ENCODE data around the gene PRKCSH. TPM values are rescaled to one million over a fixed set of nuclear protein-coding genes. Genes with fewer than 3 reads are reported as not detected.

The PRKCSH gene
- total RNA-seq, 2 experiments from 2014 or later, result 260 to 264 TPM

- ChIA-PET POLR2A (interaction anchor here (1.0 kb wide), 1 partner anchor 63 kb away, joined by 3 read pairs; no protein-coding TSS in a partner anchor), CTCF (interaction anchor here (1.1 to 1.2 kb wide), 2 partner anchors 36 to 65 kb away, joined by 3 to 5 read pairs; no protein-coding TSS in a partner anchor)
- Mint-ChIP-seq H3K27ac (no peak overlapping the region), H3K9me3 (no peaks in the 10 kb centered on the region), H3K4me3 (no peak overlapping the region), H3K27me3 (no peaks in the 10 kb centered on the region), H3K36me3 (peaks cover 25% of the 10 kb centered on the region), H3K4me1 (ENCODE audit: low read depth) (peaks cover 2% of the 10 kb centered on the region)
- no peak for DNase-seq
- intact Hi-C loops (cut with micrococcal nuclease), result loop anchor here (1.0 kb wide), 1 partner anchor 153 kb away; no protein-coding TSS in a partner anchor
Measured at GRCh38 chr19:11446271-11446651, 10.8 kb downstream of the PRKCSH start.

GRCh38 chr19:11446652-11447301, 11.3 kb downstream of the PRKCSH start:
- no peaks in the 10 kb centered on the region for H3K9me3 Mint-ChIP-seq
- intact Hi-C loops (cut with micrococcal nuclease), result loop anchor here (1.0 kb wide), 1 partner anchor 153 kb away; no protein-coding TSS in a partner anchor
- H3K27me3 Mint-ChIP-seq, result no peaks in the 10 kb centered on the region
- ChIA-PET CTCF (interaction anchor here (1.1 kb wide), 1 partner anchor 36 kb away, joined by 3 read pairs; no protein-coding TSS in a partner anchor), POLR2A (no interaction called here)
- H3K27ac Mint-ChIP-seq, result no peak overlapping the region
- H3K4me1 Mint-ChIP-seq (ENCODE audit: low read depth), result peaks cover 2% of the 10 kb centered on the region
- DNase-seq, result peak; percentile 51
- H3K4me3 Mint-ChIP-seq, result no peak overlapping the region
- peaks cover 23% of the 10 kb centered on the region for H3K36me3 Mint-ChIP-seq

- no peak overlapping the region for H3K27ac Mint-ChIP-seq
- no peak overlapping the region for H3K4me3 Mint-ChIP-seq
- H3K4me1 Mint-ChIP-seq (ENCODE audit: low read depth), result no peaks in the 10 kb centered on the region
- POLR2A ChIA-PET, result no interaction called here
- intact Hi-C loops (cut with micrococcal nuclease), result no loop called here
- no peak for DNase-seq
- no peaks in the 10 kb centered on the region for H3K9me3 Mint-ChIP-seq
- H3K27me3 Mint-ChIP-seq, result no peaks in the 10 kb centered on the region
- peaks cover 18% of the 10 kb centered on the region for H3K36me3 Mint-ChIP-seq
- CTCF ChIA-PET, result interaction anchor here (0.7 to 1.0 kb wide), 2 partner anchors 12 to 35 kb away, joined by 3 to 4 read pairs; partner anchors contain the start of genes ODAD3 and PRKCSH
Measured at GRCh38 chr19:11447347-11448262, 12.2 kb downstream of the PRKCSH start.

- intact Hi-C loops (cut with micrococcal nuclease), result no loop called here
- H3K36me3 Mint-ChIP-seq, result peaks cover 17% of the 10 kb centered on the region
- no peaks in the 10 kb centered on the region for H3K9me3 Mint-ChIP-seq
- no peak overlapping the region for H3K27ac Mint-ChIP-seq
- ChIA-PET CTCF (interaction anchor here (0.7 to 1.2 kb wide), 3 partner anchors 13 to 34 kb away, joined by 3 to 4 read pairs (median 4); partner anchors contain the start of genes ODAD3 and PRKCSH), POLR2A (no interaction called here)
- DNase-seq, result no peak
- no peak overlapping the region for H3K4me3 Mint-ChIP-seq
- no peaks in the 10 kb centered on the region for H3K27me3 Mint-ChIP-seq
- no peaks in the 10 kb centered on the region for H3K4me1 Mint-ChIP-seq (ENCODE audit: low read depth)
Measured at GRCh38 chr19:11448410-11448809, 13.0 kb downstream of the PRKCSH start.

GRCh38 chr19:11448923-11449554, 13.6 kb downstream of the PRKCSH start:
- DNase-seq, result no peak
- no peak overlapping the region for H3K27ac Mint-ChIP-seq
- H3K9me3 Mint-ChIP-seq, result no peaks in the 10 kb centered on the region
- ChIA-PET POLR2A (no interaction called here), CTCF (interaction anchor here (1.2 kb wide), 1 partner anchor 16 kb away, joined by 4 read pairs; no protein-coding TSS in a partner anchor)
- no peaks in the 10 kb centered on the region for H3K4me1 Mint-ChIP-seq (ENCODE audit: low read depth)
- H3K4me3 Mint-ChIP-seq, result no peak overlapping the region
- H3K27me3 Mint-ChIP-seq, result no peaks in the 10 kb centered on the region
- H3K36me3 Mint-ChIP-seq, result peaks cover 15% of the 10 kb centered on the region
- intact Hi-C loops (cut with micrococcal nuclease), result no loop called here

- no peak for DNase-seq
- Mint-ChIP-seq H3K4me1 (ENCODE audit: low read depth) (no peaks in the 10 kb centered on the region), H3K36me3 (peaks cover 7% of the 10 kb centered on the region), H3K4me3 (no peak overlapping the region), H3K27ac (no peak overlapping the region), H3K9me3 (no peaks in the 10 kb centered on the region), H3K27me3 (no peaks in the 10 kb centered on the region)
- CTCF ChIA-PET, result interaction anchor here (0.7 kb wide), 1 partner anchor 410 kb away, joined by 3 read pairs; no protein-coding TSS in a partner anchor
- POLR2A ChIA-PET, result no interaction called here
- intact Hi-C loops (cut with micrococcal nuclease), result no loop called here
Measured at GRCh38 chr19:11450570-11451326, 15.3 kb downstream of the PRKCSH start.

GRCh38 chr19:11451327-11451870, 16.0 kb downstream of the PRKCSH start:
- intact Hi-C loops (cut with micrococcal nuclease), result no loop called here
- peaks cover 7% of the 10 kb centered on the region for H3K36me3 Mint-ChIP-seq

GRCh38 chr19:11451871-11452619, 16.6 kb downstream of the PRKCSH start:
- CTCF ChIA-PET, result interaction anchor here (0.6 to 1.5 kb wide), 4 partner anchors 8 to 147 kb away, joined by 3 to 5 read pairs (median 4); no protein-coding TSS in a partner anchor
- H3K4me1 Mint-ChIP-seq (ENCODE audit: low read depth), result no peaks in the 10 kb centered on the region
- H3K4me3 Mint-ChIP-seq, result no peak overlapping the region
- no peak for DNase-seq
- POLR2A ChIA-PET, result no interaction called here
- no peaks in the 10 kb centered on the region for H3K9me3 Mint-ChIP-seq
- H3K36me3 Mint-ChIP-seq, result peaks cover 7% of the 10 kb centered on the region
- no peak overlapping the region for H3K27ac Mint-ChIP-seq
- intact Hi-C loops (cut with micrococcal nuclease), result no loop called here
- H3K27me3 Mint-ChIP-seq, result no peaks in the 10 kb centered on the region

More at GRCh38 chr19:11451327-11451870, 16.0 kb downstream of the PRKCSH start:
- no peak overlapping the region for H3K4me3 Mint-ChIP-seq
- no peaks in the 10 kb centered on the region for H3K9me3 Mint-ChIP-seq
- DNase-seq, result no peak
- H3K4me1 Mint-ChIP-seq (ENCODE audit: low read depth), result no peaks in the 10 kb centered on the region
- ChIA-PET CTCF (interaction anchor here (1.5 kb wide), 1 partner anchor 31 kb away, joined by 5 read pairs; no protein-coding TSS in a partner anchor), POLR2A (no interaction called here)
- H3K27ac Mint-ChIP-seq, result no peak overlapping the region
- H3K27me3 Mint-ChIP-seq, result no peaks in the 10 kb centered on the region

- Mint-ChIP-seq H3K27me3 (no peaks in the 10 kb centered on the region), H3K9me3 (no peaks in the 10 kb centered on the region), H3K4me1 (ENCODE audit: low read depth) (no peaks in the 10 kb centered on the region), H3K36me3 (peaks cover 7% of the 10 kb centered on the region), H3K4me3 (no peak overlapping the region), H3K27ac (no peak overlapping the region)
- POLR2A ChIA-PET, result no interaction called here
- no peak for DNase-seq
- CTCF ChIA-PET, result interaction anchor here (0.6 to 1.5 kb wide), 3 partner anchors 9 to 30 kb away, joined by 3 to 5 read pairs (median 5); no protein-coding TSS in a partner anchor
- intact Hi-C loops (cut with micrococcal nuclease), result no loop called here
Measured at GRCh38 chr19:11452620-11453310, 17.3 kb downstream of the PRKCSH start.

All from activated CD4-positive, alpha-beta memory T cell treated with anti-CD3 and anti-CD28 coated beads for 36 hours (primary cell).